ENCODE data around the gene SORT1.
"Not testable (repeated sequence)": the region's sequence is repeated elsewhere in the genome, so short reads cannot be mapped to it uniquely, and the experiment has no call there.

Gene SORT1

DNA sequence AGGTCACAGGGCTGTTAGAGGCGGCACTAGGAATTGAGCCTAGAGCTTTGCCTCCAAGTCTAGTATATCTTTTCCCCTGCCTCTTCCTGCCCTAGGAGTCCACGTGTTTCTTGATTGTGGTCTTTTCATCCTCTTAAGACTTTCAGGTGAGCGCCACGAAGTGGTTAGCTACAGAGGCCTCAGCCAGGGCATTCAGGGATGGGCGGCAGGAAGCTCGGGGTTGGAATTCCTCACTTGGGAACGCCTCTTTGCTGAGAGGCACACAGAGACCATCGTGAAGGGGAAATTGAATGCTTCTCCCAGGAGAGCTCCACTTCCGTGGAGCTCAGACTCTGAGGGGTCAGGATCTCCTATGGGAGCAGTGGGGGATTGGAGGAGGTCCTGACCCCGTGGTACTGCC lies 91.7 kb downstream of the SORT1 start:
- H3K9ac ChIP-seq (ENCODE audit: low read length in 5 of 5); H3K9me3 ChIP-seq (ENCODE audit: control insufficient read depth in 5 of 5, low read length in 5 of 5); H3K27ac ChIP-seq (ENCODE audit: low read depth, low read length); H3K4me3 ChIP-seq (ENCODE audit: low read depth in 1 of 5, low read length in 5 of 5); H3K27me3 ChIP-seq (ENCODE audit: control insufficient read depth in 5 of 5, insufficient read depth in 4 of 5, low read length in 5 of 5): not testable (repeated sequence)
- H3K36me3 ChIP-seq (ENCODE audit: control insufficient read depth in 5 of 5, insufficient read depth in 5 of 5, low read length in 5 of 5), result peaks cover 3 to 16% (median 13%) of the 10 kb centered on the region in 5 donors
- H3K4me1 ChIP-seq (ENCODE audit: control insufficient read depth in 5 of 5, insufficient read depth in 5 of 5, low read length in 5 of 5), result peaks cover 0 to 16% (median 9%) of the 10 kb centered on the region in 5 donors

DNA sequence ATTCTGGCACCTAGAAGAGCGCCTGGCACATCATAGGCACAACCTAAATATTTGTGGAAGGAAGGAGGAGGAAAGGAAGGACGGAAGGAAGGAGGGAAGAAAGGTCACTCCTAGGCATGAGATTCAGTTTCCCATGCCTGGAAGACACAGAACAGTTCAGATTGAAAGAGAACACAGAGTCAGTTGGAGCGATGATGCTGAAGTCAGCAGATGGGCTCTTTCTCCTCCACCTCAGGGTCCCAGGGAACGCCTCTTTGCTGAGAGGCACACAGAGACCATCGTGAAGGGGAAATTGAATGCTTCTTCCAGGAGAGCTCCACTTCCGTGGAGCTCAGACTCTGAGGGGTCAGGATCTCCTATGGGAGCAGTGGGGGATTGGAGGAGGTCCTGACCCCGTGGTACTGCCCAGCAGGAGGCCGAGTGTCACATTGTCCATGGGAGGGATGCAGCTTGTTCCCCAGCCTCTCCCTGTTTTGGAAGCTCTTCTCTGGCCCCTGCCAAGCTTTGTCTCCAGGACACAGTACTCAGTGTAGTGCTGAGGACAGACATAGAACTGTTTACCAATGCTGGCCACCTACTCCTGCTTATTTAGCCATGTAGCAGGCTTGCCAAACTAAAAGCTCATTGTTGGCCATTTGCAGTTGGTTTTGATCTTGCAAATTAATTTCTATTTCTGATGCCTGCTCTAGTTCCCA lies 93.3 kb downstream of the SORT1 start:
- H3K4me3 ChIP-seq (ENCODE audit: low read depth in 1 of 5, low read length in 5 of 5), result no peak overlapping the region
- no peaks in the 10 kb centered on the region for H3K9me3 ChIP-seq (ENCODE audit: control insufficient read depth in 5 of 5, low read length in 5 of 5)
- H3K27me3 ChIP-seq (ENCODE audit: control insufficient read depth in 5 of 5, insufficient read depth in 4 of 5, low read length in 5 of 5), result no peaks in the 10 kb centered on the region
- no peak overlapping the region for H3K9ac ChIP-seq (ENCODE audit: low read length in 5 of 5)
- peaks cover 2 to 25% (median 14%) of the 10 kb centered on the region in 5 donors for H3K4me1 ChIP-seq (ENCODE audit: control insufficient read depth in 5 of 5, insufficient read depth in 5 of 5, low read length in 5 of 5)
- no peak overlapping the region for H3K27ac ChIP-seq (ENCODE audit: low read depth, low read length)
- H3K36me3 ChIP-seq (ENCODE audit: control insufficient read depth in 5 of 5, insufficient read depth in 5 of 5, low read length in 5 of 5), result peaks cover 0 to 8% (median 3%) of the 10 kb centered on the region in 5 donors

DNA sequence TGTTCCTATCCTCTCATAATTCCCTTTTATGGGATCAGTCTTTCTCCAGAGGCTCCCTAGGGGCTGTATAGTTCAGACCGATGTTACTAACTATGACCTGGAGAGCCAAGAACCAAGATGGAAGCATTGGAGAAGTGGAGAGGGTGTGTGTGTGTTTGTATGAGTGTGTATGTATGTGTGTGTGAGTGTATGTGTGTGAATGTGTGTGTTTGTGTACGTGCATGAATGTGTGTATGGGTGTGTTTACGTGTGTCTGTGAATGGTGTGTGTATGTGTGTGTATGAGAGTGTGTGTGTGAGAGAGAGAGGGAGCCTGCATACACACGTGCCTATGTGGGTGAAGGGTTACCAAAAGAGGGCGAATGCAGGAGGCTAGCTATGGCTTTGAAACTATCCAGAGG lies 95.8 kb downstream of the SORT1 start:
- Histone ChIP-seq H3K4me1 (ENCODE audit: control insufficient read depth in 5 of 5, insufficient read depth in 5 of 5, low read length in 5 of 5) (peaks cover 7 to 31% (median 20%) of the 10 kb centered on the region in 5 donors), H3K36me3 (ENCODE audit: control insufficient read depth in 5 of 5, insufficient read depth in 5 of 5, low read length in 5 of 5) (no peaks in the 10 kb centered on the region), H3K9ac (ENCODE audit: low read length in 5 of 5) (no peak overlapping the region), H3K27me3 (ENCODE audit: control insufficient read depth in 5 of 5, insufficient read depth in 4 of 5, low read length in 5 of 5) (no peaks in the 10 kb centered on the region), H3K9me3 (ENCODE audit: control insufficient read depth in 5 of 5, low read length in 5 of 5) (no peaks in the 10 kb centered on the region), H3K4me3 (ENCODE audit: low read depth in 1 of 5, low read length in 5 of 5) (no peak overlapping the region), H3K27ac (ENCODE audit: low read depth, low read length) (no peak overlapping the region)

DNA sequence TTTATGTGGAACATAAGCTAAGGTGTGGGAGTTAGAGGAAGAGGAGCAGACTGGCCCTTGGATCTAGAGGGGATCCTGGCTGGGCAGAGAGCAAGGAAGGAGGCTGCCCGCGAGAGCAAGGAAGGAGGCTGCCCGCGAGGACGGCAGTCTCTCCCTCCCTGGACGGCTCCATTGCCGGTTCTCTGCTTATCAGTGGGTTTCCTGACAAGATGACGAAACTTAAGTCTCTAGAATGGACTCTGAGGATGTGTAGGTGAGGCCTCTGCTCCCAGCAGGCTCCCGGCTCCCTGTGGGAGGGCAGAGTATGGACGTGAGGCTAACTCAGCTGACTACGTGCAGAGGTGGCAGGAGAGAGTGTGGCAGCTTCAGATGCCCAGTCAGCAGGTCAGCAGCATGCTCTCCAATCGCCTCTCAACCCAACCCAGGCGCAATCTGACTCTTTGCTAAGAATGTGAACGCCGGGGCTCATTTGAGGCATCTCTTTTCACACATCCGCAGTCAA lies 97.0 kb downstream of the SORT1 start:
- Histone ChIP-seq H3K36me3 (ENCODE audit: control insufficient read depth in 5 of 5, insufficient read depth in 5 of 5, low read length in 5 of 5) (no peaks in the 10 kb centered on the region), H3K9ac (ENCODE audit: low read length in 5 of 5) (no peak overlapping the region), H3K27me3 (ENCODE audit: control insufficient read depth in 5 of 5, insufficient read depth in 4 of 5, low read length in 5 of 5) (peaks cover 0 to 1% (median 0%) of the 10 kb centered on the region in 5 donors), H3K9me3 (ENCODE audit: control insufficient read depth in 5 of 5, low read length in 5 of 5) (no peaks in the 10 kb centered on the region), H3K27ac (ENCODE audit: low read depth, low read length) (no peak overlapping the region), H3K4me1 (ENCODE audit: control insufficient read depth in 5 of 5, insufficient read depth in 5 of 5, low read length in 5 of 5) (peaks cover 7 to 31% (median 20%) of the 10 kb centered on the region in 5 donors), H3K4me3 (ENCODE audit: low read depth in 1 of 5, low read length in 5 of 5) (no peak overlapping the region)

DNA sequence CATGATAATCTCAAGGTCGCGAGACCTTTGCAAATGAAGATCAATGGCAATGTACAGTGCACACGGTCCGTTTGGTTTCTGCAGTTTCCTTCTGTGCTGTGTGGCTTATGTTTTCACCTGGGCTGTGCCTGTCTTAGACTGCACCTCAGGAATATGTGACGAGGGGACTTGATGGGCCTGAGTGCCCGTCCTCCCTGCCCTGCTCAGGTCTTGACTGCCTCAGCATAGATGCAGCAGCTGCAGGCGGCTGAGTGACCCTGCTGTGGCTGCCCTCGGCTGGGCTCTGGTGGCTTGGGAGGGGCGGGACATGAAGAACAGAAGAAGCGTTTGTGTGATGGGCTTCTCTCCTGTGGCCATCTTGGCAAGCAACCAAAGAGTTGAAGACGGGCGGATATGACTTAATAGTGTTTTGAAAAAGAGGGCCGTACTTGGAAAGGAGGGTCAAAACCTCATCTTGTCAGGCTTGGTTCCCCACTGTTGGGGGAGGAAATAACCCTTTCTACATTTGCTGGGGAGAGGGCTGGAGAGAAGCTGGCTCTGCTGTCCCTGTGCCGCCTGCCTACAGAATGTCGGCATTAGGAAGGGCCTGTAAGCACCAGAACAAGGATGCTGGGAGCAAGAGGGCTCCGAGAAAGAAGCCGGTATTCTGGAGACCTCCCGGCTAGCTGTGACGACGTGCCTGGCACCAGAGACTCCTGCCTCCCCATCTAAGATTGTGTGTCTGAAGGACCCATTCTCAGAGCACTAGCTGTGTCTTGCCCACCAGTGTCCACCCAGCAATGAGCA lies 98.0 kb downstream of the SORT1 start:
- Histone ChIP-seq H3K27me3 (ENCODE audit: control insufficient read depth in 5 of 5, insufficient read depth in 4 of 5, low read length in 5 of 5) (peaks cover 0 to 3% (median 0%) of the 10 kb centered on the region in 5 donors), H3K4me3 (ENCODE audit: low read depth in 1 of 5, low read length in 5 of 5) (no peak overlapping the region), H3K27ac (ENCODE audit: low read depth, low read length) (no peak overlapping the region), H3K36me3 (ENCODE audit: control insufficient read depth in 5 of 5, insufficient read depth in 5 of 5, low read length in 5 of 5) (no peaks in the 10 kb centered on the region), H3K9me3 (ENCODE audit: control insufficient read depth in 5 of 5, low read length in 5 of 5) (no peaks in the 10 kb centered on the region), H3K9ac (ENCODE audit: low read length in 5 of 5) (no peak overlapping the region), H3K4me1 (ENCODE audit: control insufficient read depth in 5 of 5, insufficient read depth in 5 of 5, low read length in 5 of 5) (peaks cover 7 to 25% (median 20%) of the 10 kb centered on the region in 5 donors)

DNA sequence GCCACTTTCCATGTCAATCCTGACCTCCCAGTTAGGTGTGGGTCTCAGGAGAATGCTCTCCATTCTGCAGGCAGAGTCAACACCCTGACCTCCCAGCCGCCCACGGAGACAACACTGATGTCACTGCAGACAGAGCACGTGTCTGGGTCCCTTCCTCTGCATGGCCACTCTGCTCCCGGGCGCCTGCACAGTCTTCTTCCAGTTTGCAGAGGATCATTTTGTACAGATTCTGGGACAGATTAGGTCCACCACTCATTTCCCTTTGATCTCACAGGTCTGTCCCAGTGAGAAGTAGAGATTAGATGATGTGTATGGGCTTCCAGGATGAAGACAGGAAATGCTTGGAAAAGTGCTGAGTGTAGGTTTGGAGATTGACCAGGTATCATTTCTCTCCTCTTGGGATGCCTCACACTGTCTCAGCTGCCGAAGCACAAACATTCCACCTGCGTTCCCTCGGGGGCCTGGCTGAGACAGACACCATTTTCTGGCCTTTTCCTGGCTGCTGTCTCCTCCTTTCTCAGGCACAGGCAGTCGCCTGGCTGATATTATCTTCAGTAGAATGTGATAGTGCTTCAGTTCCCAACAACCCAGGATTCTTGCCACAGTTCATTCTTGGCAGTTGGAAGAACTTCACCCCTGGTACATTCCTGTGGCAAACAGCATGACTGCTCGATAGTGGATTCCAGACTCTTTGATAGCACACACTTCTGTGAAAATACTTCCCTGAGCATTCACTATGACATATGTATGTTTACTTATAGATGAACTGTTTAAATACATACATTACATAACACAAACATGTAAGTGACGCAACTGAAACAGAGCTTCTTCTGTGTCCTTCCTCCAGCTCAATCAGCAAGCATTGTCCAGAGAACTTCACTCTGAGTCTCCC lies 98.8 kb downstream of the SORT1 start:
- Histone ChIP-seq H3K4me1 (ENCODE audit: control insufficient read depth in 5 of 5, insufficient read depth in 5 of 5, low read length in 5 of 5) (peaks cover 7 to 20% (median 20%) of the 10 kb centered on the region in 5 donors), H3K27me3 (ENCODE audit: control insufficient read depth in 5 of 5, insufficient read depth in 4 of 5, low read length in 5 of 5) (peaks cover 0 to 3% (median 0%) of the 10 kb centered on the region in 5 donors), H3K27ac (ENCODE audit: low read depth, low read length) (no peak overlapping the region), H3K4me3 (ENCODE audit: low read depth in 1 of 5, low read length in 5 of 5) (no peak overlapping the region), H3K36me3 (ENCODE audit: control insufficient read depth in 5 of 5, insufficient read depth in 5 of 5, low read length in 5 of 5) (no peaks in the 10 kb centered on the region), H3K9me3 (ENCODE audit: control insufficient read depth in 5 of 5, low read length in 5 of 5) (no peaks in the 10 kb centered on the region), H3K9ac (ENCODE audit: low read length in 5 of 5) (no peak overlapping the region)

DNA sequence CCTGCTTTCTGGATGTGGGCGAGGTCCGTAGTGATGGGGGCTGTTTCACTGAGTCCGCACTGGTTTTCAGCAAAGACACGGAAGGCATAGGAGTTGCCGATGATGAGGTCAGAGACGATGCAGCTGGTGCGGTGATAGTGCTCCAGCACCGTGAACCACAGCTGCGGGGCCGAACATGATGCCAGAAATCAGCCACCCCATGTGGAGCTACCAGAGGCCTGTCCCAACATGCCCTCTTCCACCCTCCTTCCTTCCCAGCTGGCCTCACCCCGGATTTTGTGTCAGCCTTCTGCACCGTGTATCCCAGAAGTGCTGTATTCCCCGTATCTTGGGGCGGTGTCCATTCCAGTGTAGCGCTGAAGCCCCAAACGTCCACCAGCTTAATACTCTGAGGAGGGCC lies 100.9 kb downstream of the SORT1 start:
- H3K27me3 ChIP-seq (ENCODE audit: control insufficient read depth in 5 of 5, insufficient read depth in 4 of 5, low read length in 5 of 5), result peaks cover 0 to 3% (median 0%) of the 10 kb centered on the region in 5 donors
- no peaks in the 10 kb centered on the region for H3K9me3 ChIP-seq (ENCODE audit: control insufficient read depth in 5 of 5, low read length in 5 of 5)
- no peaks in the 10 kb centered on the region for H3K36me3 ChIP-seq (ENCODE audit: control insufficient read depth in 5 of 5, insufficient read depth in 5 of 5, low read length in 5 of 5)
- no peak overlapping the region for H3K4me3 ChIP-seq (ENCODE audit: low read depth in 1 of 5, low read length in 5 of 5)
- no peak overlapping the region for H3K9ac ChIP-seq (ENCODE audit: low read length in 5 of 5)
- no peak overlapping the region for H3K27ac ChIP-seq (ENCODE audit: low read depth, low read length)
- H3K4me1 ChIP-seq (ENCODE audit: control insufficient read depth in 5 of 5, insufficient read depth in 5 of 5, low read length in 5 of 5), result peaks cover 7 to 20% (median 19%) of the 10 kb centered on the region in 5 donors

DNA sequence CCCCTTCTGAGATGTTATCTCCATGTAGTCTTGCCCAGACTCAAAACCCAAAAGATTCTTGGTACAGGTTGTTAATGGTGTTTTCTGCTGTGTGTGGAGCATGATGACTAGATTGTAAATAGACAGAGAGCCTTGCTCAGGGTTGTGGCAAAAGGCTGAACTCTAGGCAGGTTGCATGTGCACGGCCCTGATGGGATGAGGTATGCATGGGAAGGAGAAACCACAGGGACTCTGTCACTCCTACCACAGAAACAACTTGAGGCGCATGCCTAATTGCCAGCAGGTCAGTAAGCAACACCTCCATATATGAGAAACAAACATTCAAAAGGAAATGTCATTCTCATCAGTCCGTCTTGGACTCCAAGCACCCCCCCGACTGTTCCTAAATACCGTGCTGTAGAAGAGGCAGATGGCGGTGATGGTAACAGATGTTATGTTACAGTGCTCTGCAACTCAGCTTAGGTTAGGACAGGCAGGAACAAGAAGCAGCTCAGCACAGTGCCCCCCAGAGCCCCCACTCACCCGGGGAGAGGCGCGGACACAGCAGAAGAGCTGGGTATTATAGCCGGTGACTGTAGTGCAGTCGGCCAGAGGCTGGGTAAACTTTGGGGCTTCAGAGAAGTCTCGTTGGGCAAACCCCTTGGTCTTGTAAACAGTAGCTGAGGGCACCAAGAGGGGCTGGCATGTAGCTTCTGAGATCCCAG lies 101.9 kb downstream of the SORT1 start:
- H3K36me3 ChIP-seq (ENCODE audit: control insufficient read depth in 5 of 5, insufficient read depth in 5 of 5, low read length in 5 of 5), result no peaks in the 10 kb centered on the region
- H3K27ac ChIP-seq (ENCODE audit: low read depth, low read length), result no peak overlapping the region
- H3K4me3 ChIP-seq (ENCODE audit: low read depth in 1 of 5, low read length in 5 of 5), result no peak overlapping the region
- peaks cover 0 to 3% (median 0%) of the 10 kb centered on the region in 5 donors for H3K27me3 ChIP-seq (ENCODE audit: control insufficient read depth in 5 of 5, insufficient read depth in 4 of 5, low read length in 5 of 5)
- H3K9me3 ChIP-seq (ENCODE audit: control insufficient read depth in 5 of 5, low read length in 5 of 5), result no peaks in the 10 kb centered on the region
- no peak overlapping the region for H3K9ac ChIP-seq (ENCODE audit: low read length in 5 of 5)
- H3K4me1 ChIP-seq (ENCODE audit: control insufficient read depth in 5 of 5, insufficient read depth in 5 of 5, low read length in 5 of 5), result peaks cover 7 to 20% (median 19%) of the 10 kb centered on the region in 5 donors

DNA sequence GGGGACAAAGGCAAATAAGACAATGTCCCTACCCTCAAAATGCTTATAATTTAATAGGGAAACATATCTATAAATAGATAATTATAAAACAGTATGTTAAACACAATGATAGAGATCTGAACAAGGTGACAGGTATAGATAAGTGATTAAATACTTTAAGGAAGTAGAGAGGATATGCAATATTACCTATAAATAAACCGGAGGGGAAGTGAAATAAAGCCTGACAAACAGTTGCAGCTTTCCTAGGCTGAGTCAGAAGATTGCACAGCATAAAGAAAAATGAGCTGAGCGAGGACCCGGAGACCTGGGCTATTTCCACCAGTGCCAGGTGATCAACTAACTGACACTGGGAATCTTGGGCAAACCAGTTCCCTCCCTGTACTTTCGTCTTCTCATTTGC lies 103.2 kb downstream of the SORT1 start:
- H3K4me1 ChIP-seq (ENCODE audit: control insufficient read depth in 5 of 5, insufficient read depth in 5 of 5, low read length in 5 of 5), result peaks cover 6 to 12% (median 11%) of the 10 kb centered on the region in 5 donors
- no peak overlapping the region for H3K9ac ChIP-seq (ENCODE audit: low read length in 5 of 5)
- H3K27me3 ChIP-seq (ENCODE audit: control insufficient read depth in 5 of 5, insufficient read depth in 4 of 5, low read length in 5 of 5), result peaks cover 0 to 3% (median 0%) of the 10 kb centered on the region in 5 donors
- H3K9me3 ChIP-seq (ENCODE audit: control insufficient read depth in 5 of 5, low read length in 5 of 5), result no peaks in the 10 kb centered on the region
- no peaks in the 10 kb centered on the region for H3K36me3 ChIP-seq (ENCODE audit: control insufficient read depth in 5 of 5, insufficient read depth in 5 of 5, low read length in 5 of 5)
- H3K4me3 ChIP-seq (ENCODE audit: low read depth in 1 of 5, low read length in 5 of 5), result no peak overlapping the region
- no peak overlapping the region for H3K27ac ChIP-seq (ENCODE audit: low read depth, low read length)
